ENCODE data around the gene USP10.

GRCh38 chr16:84742641-84743092 is 42.9 kb downstream of the USP10 start:
- TF ChIP-seq CTCF (IDR thresholded peaks at IDR 0.05; ENCODE audit: insufficient read depth, low read depth, low read length) (no peak), EZH2 (IDR thresholded peaks at IDR 0.05; ENCODE audit: insufficient read depth, low read length) (no peak)
